Cardiac ventricle fibroblast (primary cell): ENCODE measurements around the gene ZNF331. TPM values are rescaled to one million over a fixed set of nuclear protein-coding genes. Genes with fewer than 3 reads are reported as not detected.

Experiments
- total RNA-seq: library from RNA; depleted of rRNA; stranded (reverse); fragments of >200 nt; gene quantifications from 2 replicates; pipeline ENCODE4 v1.2.3, GENCODE V29; 2015

Gene ZNF331
- total RNA-seq: 6.0 and 10.4 TPM in 2 replicates

GRCh38 chr19:53537521-53538377 is at the start of gene ZNF331:
Gene ZNF331, plus strand, starts transcription at chr19:53538145. Its CDS starts 31,232 bp downstream, at chr19:53569377.

Other genes with a start within 250 kb of the ZNF331 start
- gene ZNF845, start 204.4 kb upstream of the ZNF331 start, total RNA-seq: 2.7 and 3.5 TPM in 2 replicates
- gene ZNF525, start 172.4 kb upstream of the ZNF331 start, total RNA-seq: 2.1 and 4.4 TPM in 2 replicates
- 4.0 and 5.3 TPM in 2 replicates for gene ZNF765, start 143.0 kb upstream of the ZNF331 start, total RNA-seq
- gene ZNF761, start 106.2 kb upstream of the ZNF331 start, total RNA-seq: 6.9 and 9.0 TPM in 2 replicates
- 2.6 and 6.3 TPM in 2 replicates for gene ZNF813, start 70.4 kb upstream of the ZNF331 start, total RNA-seq
- not detected in 2 replicates for gene DPRX, start 93.9 kb downstream of the ZNF331 start, total RNA-seq